ENCODE results near the gene NRP1. TPM values are rescaled to one million over a fixed set of nuclear protein-coding genes. Genes with fewer than 3 reads are reported as not detected.

The NRP1 gene
- total RNA-seq, 1 experiment from 2014 or later: 3.0 TPM

GRCh38 chr10:33298893-33299292 is 35.6 kb downstream of the NRP1 start (continued):
- TF ChIP-seq AR (CRISPR knock-in tag; IDR thresholded peaks at IDR 0.05) (no peak), NFE2L1 (CRISPR knock-in tag; IDR thresholded peaks at IDR 0.05) (no peak), GABPB1 (CRISPR knock-in tag; IDR thresholded peaks at IDR 0.05) (no peak), OVOL2 (CRISPR knock-in tag; IDR thresholded peaks at IDR 0.05; ENCODE audit: borderline replicate concordance) (no peak), HMGXB4 (CRISPR knock-in tag; IDR thresholded peaks at IDR 0.05) (no peak)

- ChIA-PET POLR2A (no interaction called here), CTCF (no interaction called here)
- Mint-ChIP-seq H3K9me3 (no peaks in the 10 kb centered on the region), H3K36me3 (no peaks in the 10 kb centered on the region), H3K4me1 (peaks cover 8% of the 10 kb centered on the region), H3K27me3 (ENCODE audit: low read depth) (no peaks in the 10 kb centered on the region), H3K27ac (no peak overlapping the region), H3K4me3 (no peak overlapping the region)
- no peak for TF ChIP-seq ZNF423 (CRISPR knock-in tag; IDR thresholded peaks at IDR 0.05)
- TF ChIP-seq HMGA2 (CRISPR knock-in tag; IDR thresholded peaks at IDR 0.05): no peak
- TF ChIP-seq CBFB (CRISPR knock-in tag; IDR thresholded peaks at IDR 0.05; ENCODE audit: low read depth): no peak
- TF ChIP-seq GRHL2 (CRISPR knock-in tag; IDR thresholded peaks at IDR 0.05; ENCODE audit: insufficient replicate concordance, severe bottlenecking): no peak
- no peak for TF ChIP-seq ZNF425 (CRISPR knock-in tag; conservative IDR thresholded peaks at IDR 0.05)
- no peak for TF ChIP-seq JAZF1 (CRISPR knock-in tag; IDR thresholded peaks at IDR 0.05)
- no peak for TF ChIP-seq CREM (CRISPR knock-in tag; IDR thresholded peaks at IDR 0.05)
- TF ChIP-seq KAT7 (CRISPR knock-in tag; IDR thresholded peaks at IDR 0.05; ENCODE audit: borderline replicate concordance): no peak
- no peak for ATAC-seq
- no peak for DNase-seq (ENCODE audit: low spot score)
Observed at GRCh38 chr10:33298110-33298509, 36.4 kb downstream of the NRP1 start.

GRCh38 chr10:33295851-33296250 is 38.6 kb downstream of the NRP1 start:
- Mint-ChIP-seq H3K27ac (no peak overlapping the region), H3K36me3 (no peaks in the 10 kb centered on the region), H3K4me3 (no peak overlapping the region), H3K9me3 (no peaks in the 10 kb centered on the region), H3K27me3 (ENCODE audit: low read depth) (no peaks in the 10 kb centered on the region), H3K4me1 (peaks cover 15% of the 10 kb centered on the region)
- no peak for ATAC-seq
- ChIA-PET CTCF (no interaction called here), POLR2A (no interaction called here)
- DNase-seq (ENCODE audit: low spot score): no peak
- TF ChIP-seq SMAD4 (CRISPR knock-in tag; IDR thresholded peaks at IDR 0.05): no peak
- TF ChIP-seq ELF4 (CRISPR knock-in tag; IDR thresholded peaks at IDR 0.05; ENCODE audit: low read depth): no peak
- TF ChIP-seq ATF6 (CRISPR knock-in tag; IDR thresholded peaks at IDR 0.05): no peak
- TF ChIP-seq MYBL2 (CRISPR knock-in tag; IDR thresholded peaks at IDR 0.05): no peak
- no peak for TF ChIP-seq E2F5 (CRISPR knock-in tag; IDR thresholded peaks at IDR 0.05)
- TF ChIP-seq PRRX2 (CRISPR knock-in tag; IDR thresholded peaks at IDR 0.05): no peak
- TF ChIP-seq ATF1 (CRISPR knock-in tag; IDR thresholded peaks at IDR 0.05): no peak
- no peak for TF ChIP-seq RELA (CRISPR knock-in tag; IDR thresholded peaks at IDR 0.05; ENCODE audit: borderline replicate concordance)
- no peak for TF ChIP-seq USF2 (CRISPR knock-in tag; IDR thresholded peaks at IDR 0.05)
- no peak for TF ChIP-seq ZNF671 (CRISPR knock-in tag; IDR thresholded peaks at IDR 0.05)
- TF ChIP-seq HMGXB4 (CRISPR knock-in tag; IDR thresholded peaks at IDR 0.05): no peak
- no peak for TF ChIP-seq ETV6 (CRISPR knock-in tag; IDR thresholded peaks at IDR 0.05)

Measured in WTC11 (cell line).